Hypothalamus (tissue), 51 donors: ENCODE results near the gene SPCS1.

Source experiments
- DNase-seq, 51 donors: peaks; one replicate each; lab custom pipeline; 2025; lab: John Stamatoyannopoulos, UW

The SPCS1 gene

GRCh38 chr3:52694528-52695189 lies 11.2 kb upstream of the SPCS1 start:
- no peak for DNase-seq

GRCh38 chr3:52695798-52696671 lies 9.9 kb upstream of the SPCS1 start:
- no peak for DNase-seq

DNA sequence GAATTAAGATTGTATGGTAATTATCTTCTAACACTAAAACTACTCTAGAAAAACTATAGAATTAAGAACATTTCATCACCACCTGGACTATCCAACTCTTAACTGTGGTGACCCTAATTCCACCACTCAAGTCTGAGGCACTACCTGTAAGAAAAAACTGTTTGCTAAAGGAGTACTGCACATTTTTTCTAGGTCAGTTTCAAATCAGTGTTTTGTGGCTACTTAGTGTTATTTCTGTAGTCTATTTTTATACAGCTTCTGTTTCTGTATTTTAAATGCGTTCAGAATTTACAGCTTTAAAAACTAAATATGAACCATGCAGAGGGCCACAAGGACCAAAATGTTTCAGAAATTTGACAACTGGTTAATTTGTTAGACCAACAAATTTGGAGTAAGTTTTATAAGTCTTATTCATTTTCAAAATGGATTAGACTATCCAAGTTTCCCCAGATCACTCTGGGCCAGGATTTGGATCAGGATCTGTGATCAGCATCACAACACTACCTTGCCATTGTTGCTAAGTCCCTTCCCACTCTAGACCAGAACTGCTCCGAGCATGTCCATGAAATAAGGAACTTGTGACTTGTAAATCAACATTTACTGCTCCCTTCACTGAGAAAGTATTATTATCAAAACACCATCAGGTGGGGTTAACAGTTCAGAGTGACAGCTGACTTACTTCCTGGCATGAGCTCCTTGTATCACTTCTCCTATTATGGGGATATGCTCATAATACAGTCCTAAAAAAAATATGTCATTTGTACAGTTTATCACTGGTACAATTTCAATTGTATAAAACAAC lies 8.9 kb upstream of the SPCS1 start:
- DNase-seq: no peak

DNA sequence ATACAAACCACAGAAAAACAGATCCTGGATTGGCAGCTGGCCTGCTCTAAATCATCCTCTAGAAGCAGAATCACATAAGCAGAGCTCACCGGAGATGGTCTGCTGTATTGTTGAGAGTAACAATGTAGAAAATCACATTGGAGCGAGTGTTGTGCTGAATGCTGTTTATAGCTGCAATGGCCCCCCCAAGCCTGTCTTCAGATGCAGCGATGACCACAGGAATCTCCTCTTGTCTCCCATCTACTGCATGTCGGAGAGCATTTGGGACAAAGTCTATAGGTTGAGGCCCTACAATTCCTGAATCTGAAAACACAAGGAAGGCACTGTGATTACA lies 8.3 kb upstream of the SPCS1 start:
- no peak for DNase-seq

- no peak for DNase-seq
Observed at GRCh38 chr3:52703341-52703740, 2.6 kb upstream of the SPCS1 start.

DNA sequence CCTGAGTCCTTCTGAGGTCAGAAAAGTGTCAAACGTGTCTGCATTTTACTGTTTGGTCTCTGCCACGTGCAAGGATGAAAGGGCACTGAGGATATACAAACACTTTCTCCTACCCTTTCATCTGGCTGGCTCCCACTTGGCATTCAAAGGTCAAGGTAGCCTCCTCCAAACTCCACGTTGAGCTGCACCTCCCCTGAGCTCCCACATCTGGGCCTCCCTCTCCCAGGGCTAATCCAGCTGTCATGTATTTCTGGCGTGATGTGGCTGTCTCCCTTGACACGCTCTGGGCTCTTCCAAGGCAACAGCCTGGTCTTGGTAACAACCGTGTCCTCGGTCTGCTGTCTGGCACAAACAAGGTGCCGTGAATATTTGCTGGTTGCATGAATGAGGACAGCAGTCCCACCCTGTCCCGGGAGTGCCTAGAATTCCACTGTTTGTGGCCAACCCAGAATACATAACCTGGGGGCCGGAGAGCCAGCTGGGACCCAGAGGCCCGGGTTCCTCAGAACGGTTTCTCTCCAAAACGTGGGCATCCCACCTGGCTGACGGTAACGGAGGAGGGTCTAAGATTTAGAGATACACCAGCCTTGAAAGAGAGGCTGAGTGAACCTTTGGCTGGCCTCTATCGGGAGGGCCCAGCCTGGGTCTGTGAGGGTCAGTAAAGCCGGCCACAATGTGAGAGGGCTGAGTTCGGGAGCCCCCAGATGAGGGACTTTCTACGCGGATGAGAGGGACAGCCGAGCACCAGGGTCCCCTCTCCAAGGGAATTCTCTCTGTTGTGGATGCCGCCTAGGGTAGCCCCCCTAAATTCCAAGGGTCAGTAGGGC lies 1.1 kb upstream of the SPCS1 start:
- DNase-seq: peak in 5 of 51 donors; percentile 2 to 39 (median 22)

DNA sequence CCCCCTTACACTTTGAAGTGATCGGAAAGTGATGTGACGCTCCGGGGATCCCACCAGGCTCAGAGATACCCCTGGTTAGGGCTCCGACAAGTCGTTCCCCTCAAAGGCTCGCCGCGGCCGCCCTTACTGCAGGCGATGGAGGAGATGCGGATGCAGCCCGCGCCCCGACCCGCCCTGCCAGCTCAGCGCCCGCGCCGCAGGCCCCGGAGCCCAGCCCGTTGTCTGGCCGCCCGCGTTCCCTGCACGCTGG lies 543 bp upstream of the SPCS1 start:
- peak in 5 of 51 donors; percentile 42 to 63 (median 50) for DNase-seq

GRCh38 chr3:52707585-52707984 lies 1.7 kb downstream of the SPCS1 start:
- no peak for DNase-seq

- no peak for DNase-seq
Observed at GRCh38 chr3:52710512-52710911, 4.6 kb downstream of the SPCS1 start.

DNA sequence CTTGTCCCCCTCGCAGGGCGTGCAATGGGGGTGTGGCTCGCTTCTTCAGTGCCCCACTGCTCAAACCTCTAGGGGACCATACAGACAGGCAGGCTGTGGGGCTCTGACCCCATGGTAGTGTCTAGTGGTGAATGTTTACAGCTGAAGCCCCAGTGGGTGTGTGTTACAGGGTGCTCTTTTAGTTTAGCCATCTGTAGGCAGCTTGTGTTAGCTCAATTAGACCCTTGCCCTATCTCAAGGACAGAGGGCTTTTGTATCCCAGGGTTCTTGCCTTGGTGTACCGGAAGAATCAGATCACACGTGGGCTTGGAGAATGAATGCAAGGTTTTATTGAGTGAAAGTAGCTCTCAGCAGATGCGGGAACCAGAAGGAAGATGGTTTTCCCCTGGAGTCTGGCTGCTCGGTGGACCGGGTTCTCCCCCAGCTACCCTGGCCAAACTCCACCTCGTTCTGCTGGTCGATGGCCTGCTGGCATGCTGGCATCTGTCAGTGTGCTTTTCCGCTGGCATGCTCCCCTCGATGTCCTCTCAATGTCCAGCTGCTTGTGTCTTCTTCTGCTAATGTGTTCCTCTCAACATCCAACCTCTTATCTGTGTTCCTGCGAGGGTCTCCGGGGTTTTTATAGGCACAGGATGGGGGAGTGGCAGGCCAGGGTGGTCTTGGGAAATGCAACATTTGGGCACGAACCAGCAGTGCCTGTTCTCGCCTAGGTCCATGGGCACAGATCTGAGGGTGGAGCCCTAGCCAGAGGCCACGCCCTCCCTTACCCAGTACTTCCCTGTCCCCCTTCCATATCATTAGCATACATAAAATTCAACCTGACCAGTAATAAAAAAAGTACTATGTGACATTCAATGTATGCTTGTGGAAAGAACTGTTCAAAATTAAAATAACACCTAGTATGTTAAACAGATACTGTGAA lies 6.6 kb downstream of the SPCS1 start:
- DNase-seq: no peak

DNA sequence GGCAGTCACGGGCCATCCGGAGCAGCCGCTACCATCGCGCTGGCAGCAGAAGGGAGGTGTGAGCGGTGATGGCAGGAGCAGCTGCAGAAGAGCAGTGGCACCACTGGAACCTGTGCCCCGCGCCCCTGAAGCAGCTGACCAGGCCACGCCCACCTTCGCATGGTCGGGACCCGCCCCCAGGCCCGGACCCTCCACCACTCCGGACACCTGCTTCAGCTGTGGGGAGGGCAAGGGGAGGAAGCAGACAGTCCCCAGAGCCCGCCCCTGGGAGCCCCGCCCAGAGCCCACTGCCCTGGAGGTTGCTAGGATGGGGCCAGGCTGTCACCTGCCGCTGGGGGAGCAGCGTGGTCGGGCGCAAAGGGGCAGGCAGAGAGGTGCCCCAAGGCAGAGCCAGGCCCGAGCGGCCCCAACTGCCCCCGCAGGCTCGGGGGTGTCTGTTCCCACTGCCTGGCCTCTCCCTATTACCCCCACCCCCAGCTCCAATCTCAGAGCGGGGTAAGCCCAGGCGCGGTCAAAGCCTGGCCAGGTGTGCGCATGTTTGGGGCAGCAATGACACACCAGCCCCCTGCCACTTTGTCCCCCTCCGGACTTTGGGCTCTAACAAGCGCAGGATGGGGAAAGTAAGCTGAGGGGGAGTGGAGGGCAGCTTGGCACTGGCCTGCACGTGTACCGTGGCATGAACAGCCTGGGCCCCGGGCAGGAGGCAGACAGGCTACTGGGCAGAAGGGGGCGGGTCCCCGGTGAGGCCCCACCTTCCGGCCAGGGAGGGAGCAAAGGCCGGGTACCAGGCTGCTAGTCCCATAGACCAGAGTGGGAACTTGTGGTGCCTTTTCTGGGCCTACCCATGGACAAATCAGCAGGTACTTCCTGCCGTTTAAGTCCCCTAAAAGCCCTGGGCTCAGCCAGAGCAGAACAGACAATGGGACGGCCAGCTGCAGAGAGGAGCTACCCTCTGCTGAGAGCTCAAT lies 8.7 kb downstream of the SPCS1 start:
- DNase-seq: no peak

- DNase-seq: no peak
Observed at GRCh38 chr3:52715714-52716305, 9.9 kb downstream of the SPCS1 start.

GRCh38 chr3:52719618-52720017 lies 13.7 kb downstream of the SPCS1 start:
- no peak for DNase-seq

DNA sequence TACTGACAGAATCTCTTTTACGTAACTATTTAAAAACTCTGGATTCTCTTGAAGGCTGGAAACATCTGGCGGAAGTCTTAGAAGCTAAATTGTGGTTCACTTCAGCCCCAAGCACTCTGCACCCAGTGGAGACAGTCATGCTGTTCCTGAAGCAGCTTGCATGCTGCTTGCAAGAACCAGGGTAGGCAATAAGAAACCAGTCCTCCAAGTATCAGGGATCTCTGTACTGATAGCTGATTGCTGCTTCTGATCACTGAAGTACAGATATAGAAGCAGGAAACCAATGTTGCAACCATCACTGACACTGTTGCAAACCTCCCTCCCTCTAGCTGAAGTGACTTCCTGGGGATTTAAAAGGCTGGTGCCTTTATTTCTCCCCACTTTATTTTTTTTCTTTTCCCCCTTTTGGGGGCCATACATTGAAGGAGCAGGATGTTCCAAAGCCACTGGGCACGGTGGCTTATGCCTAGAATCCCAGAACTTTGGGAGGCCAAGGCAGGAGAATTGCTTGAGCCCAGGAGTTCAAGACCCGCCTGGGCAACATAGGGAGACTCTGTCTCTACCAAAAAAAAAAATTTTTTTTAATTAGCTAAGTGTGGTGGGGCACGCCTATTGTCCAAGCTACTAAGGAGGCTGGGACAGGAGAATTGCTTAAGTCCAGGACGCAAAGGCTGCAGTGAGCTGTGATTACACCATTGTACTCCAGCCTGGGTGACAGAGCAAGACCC lies 15.3 kb downstream of the SPCS1 start:
- DNase-seq: no peak

DNA sequence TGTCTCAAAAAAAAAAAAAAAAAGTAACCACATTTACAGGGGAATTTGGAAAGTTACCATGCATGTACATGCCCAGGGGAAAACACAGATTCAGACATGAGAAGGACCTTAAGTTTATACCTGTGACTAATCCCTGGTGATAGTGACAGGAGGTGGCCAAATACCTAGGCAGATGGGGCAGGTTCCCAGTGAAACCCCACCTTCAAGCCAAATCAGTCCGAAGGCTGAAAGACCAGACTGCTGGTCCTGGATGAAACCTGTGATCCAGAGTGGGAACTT lies 15.8 kb downstream of the SPCS1 start:
- DNase-seq: no peak

- no peak for DNase-seq
Observed at GRCh38 chr3:52722491-52722890, 16.6 kb downstream of the SPCS1 start.

GRCh38 chr3:52723935-52724334 lies 18.0 kb downstream of the SPCS1 start:
- DNase-seq: no peak

- no peak for DNase-seq
Observed at GRCh38 chr3:52724511-52724910, 18.6 kb downstream of the SPCS1 start.
